Testis (tissue), 3 donors: Measurements from ENCODE around the gene EMILIN3. TPM values are rescaled to one million over a fixed set of nuclear protein-coding genes. Genes with fewer than 3 reads are reported as not detected.

Experiments
- DNase-seq: peaks from one replicate; pipeline ENCODE4 v3.0.0-alpha.2; 2019
- H3K27ac ChIP-seq, 2 donors: fragments of 200-600 bp; sonication (generic); one replicate each; pipeline ENCODE4 v1.5.1; 2019
- H3K27me3 ChIP-seq: fragments of 200-600 bp; sonication (generic); one replicate; pipeline ENCODE4 v1.5.1; 2019
- H3K36me3 ChIP-seq: fragments of 200-600 bp; sonication (generic); one replicate; pipeline ENCODE4 v1.5.1; 2017; ENCODE audit warnings: low read depth; ENCODE audit errors: missing control alignments
- H3K4me1 ChIP-seq: fragments of 200-600 bp; sonication (generic); one replicate; pipeline ENCODE4 v1.5.1; 2019
- H3K4me3 ChIP-seq, 2 donors: fragments of 200-600 bp; sonication (generic); one replicate each; pipeline ENCODE4 v1.5.1; 2017 to 2019
- H3K9me3 ChIP-seq: fragments of 200-600 bp; sonication (generic); one replicate; pipeline ENCODE4 v1.5.1; 2017
- CTCF ChIP-seq, 3 experiments: fragments of 450-650 bp in 2 of 3; fragments of 200-600 bp in 1 of 3; sonication (generic) in 1 of 3; IDR thresholded peaks; one replicate each; pipeline ENCODE4 v1.5.1; 2016 to 2019; ENCODE audit warnings: antibody characterized with exemption in 3 of 3, mild to moderate bottlenecking in 2 of 3, moderate library complexity in 1 of 3
- POLR2A ChIP-seq: fragments of 450-650 bp; IDR thresholded peaks from one replicate; pipeline ENCODE4 v1.6.1; 2017; ENCODE audit warnings: antibody characterized with exemption, mild to moderate bottlenecking, moderate library complexity
- WGBS, 2 donors: methylation state at CpG; one replicate each; pipeline ENCODE4 v1.1.5; 2018; 5-methylcytosine and 5-hydroxymethylcytosine counted together
- intact Hi-C: fragments of 100-400 bp; cut with DNase I; formaldehyde crosslinking; loops from one replicate; pipeline ENCODE4 v1.15.1; 2023; ENCODE audit warnings: low total_unique reads
- polyA plus RNA-seq: library from polyadenylated mRNA; stranded (reverse); fragments of 350-450 nt; fragmentation: Illumina TruSeq; extraction: RNeasy Lipid Tissue Mini Kit (QIAGEN cat#74804); gene quantifications from one replicate; pipeline ENCODE4 v1.2.3, GENCODE V29; 2014; ENCODE audit warnings: low read depth, low replicate concordance; ENCODE audit not compliant: insufficient read depth
- total RNA-seq, 2 donors: library from RNA; depleted of rRNA; stranded (reverse); fragments of >200 nt; gene quantifications; one replicate each; pipeline ENCODE4 v1.2.3, GENCODE V29; 2016

The EMILIN3 gene
- total and polyA plus RNA-seq, 3 donors from 2014 or later: 3.7 to 14.8 (median 4.2) TPM

- 80 to 87% methylated on average over 2 of the region's 2 CpGs for WGBS, 2 donors
- Histone ChIP-seq H3K9me3 (no peaks in the 10 kb centered on the region), H3K4me1 (peaks cover 8% of the 10 kb centered on the region), H3K27ac (no peak overlapping the region), H3K36me3 (no peaks in the 10 kb centered on the region), H3K27me3 (no peaks in the 10 kb centered on the region), H3K4me3 (no peak overlapping the region)
- TF ChIP-seq CTCF (IDR thresholded peaks at IDR 0.05) (no peak), POLR2A (no peak)
- DNase-seq: no peak
- intact Hi-C loops: no loop called here
These were observed 12.9 kb upstream of the EMILIN3 start for GRCh38 chr20:41379551-41379950.

DNA sequence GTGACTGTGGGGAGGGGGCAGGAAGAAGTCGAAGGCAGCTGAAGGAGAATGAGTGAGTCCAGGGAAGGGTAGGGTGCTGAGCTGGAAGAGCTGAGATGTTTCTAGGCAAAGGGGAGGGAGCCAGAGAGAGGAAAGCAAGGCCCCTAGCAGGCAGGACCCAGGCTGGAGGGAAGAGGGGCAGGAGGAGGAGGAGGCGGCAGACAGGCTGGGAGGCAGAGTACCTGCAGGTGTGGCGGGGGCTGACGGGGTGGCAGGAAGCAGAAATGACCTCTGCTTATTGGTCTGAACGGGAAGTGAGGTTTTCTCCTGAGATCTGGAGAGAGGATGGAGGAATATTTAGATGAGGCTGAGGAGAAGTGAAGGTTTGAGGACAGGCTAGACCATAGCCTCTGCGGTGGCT, 10.7 kb upstream of the EMILIN3 start:
- no peak overlapping the region for H3K4me3 ChIP-seq
- H3K36me3 ChIP-seq: no peaks in the 10 kb centered on the region
- 74 to 75% methylated on average over 6 of the region's 6 CpGs for WGBS, 2 donors
- intact Hi-C loops: no loop called here
- DNase-seq: no peak
- H3K9me3 ChIP-seq: no peaks in the 10 kb centered on the region
- no peaks in the 10 kb centered on the region for H3K27me3 ChIP-seq
- TF ChIP-seq POLR2A: no peak
- no peak for TF ChIP-seq CTCF (IDR thresholded peaks at IDR 0.05)
- H3K27ac ChIP-seq: no peak overlapping the region
- peaks cover 5% of the 10 kb centered on the region for H3K4me1 ChIP-seq

DNA sequence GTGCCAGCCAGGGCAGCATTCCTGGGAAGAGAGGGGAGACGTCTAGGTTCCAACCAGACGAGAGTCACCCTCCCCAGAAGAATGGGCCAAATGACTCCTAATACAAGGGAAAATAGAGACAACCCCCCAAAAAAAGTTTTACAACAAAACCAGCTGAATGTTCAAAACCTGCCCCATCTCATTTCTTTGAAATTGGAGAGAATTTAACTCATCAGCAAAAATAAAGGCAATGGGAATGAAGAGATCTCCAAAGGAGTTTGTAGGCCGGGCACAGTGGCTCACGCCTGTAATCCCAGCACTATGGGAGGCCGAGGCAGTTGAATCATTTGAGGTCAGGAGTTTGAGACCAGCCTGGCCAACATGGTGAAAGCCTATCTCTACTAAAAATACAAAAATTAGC, 9.7 kb upstream of the EMILIN3 start:
- DNase-seq: no peak
- WGBS, 2 donors: 84 to 90% methylated on average over 5 of the region's 5 CpGs
- intact Hi-C loops: no loop called here

GRCh38 chr20:41375846-41376245, 9.2 kb upstream of the EMILIN3 start:
- no peak overlapping the region for H3K27ac ChIP-seq
- TF ChIP-seq POLR2A: no peak
- TF ChIP-seq CTCF (IDR thresholded peaks at IDR 0.05): no peak
- H3K36me3 ChIP-seq: no peaks in the 10 kb centered on the region
- DNase-seq: no peak
- peaks cover 5% of the 10 kb centered on the region for H3K4me1 ChIP-seq
- no peak overlapping the region for H3K4me3 ChIP-seq
- 86 to 87% methylated on average over 9 of the region's 9 CpGs for WGBS, 2 donors
- intact Hi-C loops: no loop called here
- no peaks in the 10 kb centered on the region for H3K9me3 ChIP-seq
- H3K27me3 ChIP-seq: no peaks in the 10 kb centered on the region

More for the DNA sequence above, 9.7 kb upstream of the EMILIN3 start:
- H3K27me3 ChIP-seq: no peaks in the 10 kb centered on the region
- no peaks in the 10 kb centered on the region for H3K36me3 ChIP-seq
- H3K27ac ChIP-seq: no peak overlapping the region
- no peak overlapping the region for H3K4me3 ChIP-seq
- H3K9me3 ChIP-seq: no peaks in the 10 kb centered on the region
- peaks cover 5% of the 10 kb centered on the region for H3K4me1 ChIP-seq
- TF ChIP-seq POLR2A: no peak
- no peak for TF ChIP-seq CTCF (IDR thresholded peaks at IDR 0.05)
